NB4 (cell line): ENCODE measurements around the gene VAV2.

Experiments used
- CTCF ChIP-seq: IDR thresholded peaks from one replicate; pipeline ENCODE4 v1.5.1; 2012; ENCODE audit warnings: low read depth, low read length
- POLR2A ChIP-seq: IDR thresholded peaks from 2 replicates; pipeline ENCODE4 v1.6.1; 2011; ENCODE audit warnings: mild to moderate bottlenecking; ENCODE audit not compliant: insufficient read length; ENCODE audit errors: extremely low read depth

GRCh38 chr9:133828338-133828997 is 163.7 kb downstream of the VAV2 start:
- TF ChIP-seq CTCF = no peak
- no peak for TF ChIP-seq POLR2A
